GM19099 (cell line): ENCODE measurements around the gene PDCD1LG2.

Experiments used
- POLR2A ChIP-seq: IDR thresholded peaks from 3 replicates; pipeline ENCODE4 v1.6.1; 2011; ENCODE audit warnings: low read depth; ENCODE audit not compliant: insufficient read length; ENCODE audit errors: extremely low read depth

The PDCD1LG2 gene

DNA sequence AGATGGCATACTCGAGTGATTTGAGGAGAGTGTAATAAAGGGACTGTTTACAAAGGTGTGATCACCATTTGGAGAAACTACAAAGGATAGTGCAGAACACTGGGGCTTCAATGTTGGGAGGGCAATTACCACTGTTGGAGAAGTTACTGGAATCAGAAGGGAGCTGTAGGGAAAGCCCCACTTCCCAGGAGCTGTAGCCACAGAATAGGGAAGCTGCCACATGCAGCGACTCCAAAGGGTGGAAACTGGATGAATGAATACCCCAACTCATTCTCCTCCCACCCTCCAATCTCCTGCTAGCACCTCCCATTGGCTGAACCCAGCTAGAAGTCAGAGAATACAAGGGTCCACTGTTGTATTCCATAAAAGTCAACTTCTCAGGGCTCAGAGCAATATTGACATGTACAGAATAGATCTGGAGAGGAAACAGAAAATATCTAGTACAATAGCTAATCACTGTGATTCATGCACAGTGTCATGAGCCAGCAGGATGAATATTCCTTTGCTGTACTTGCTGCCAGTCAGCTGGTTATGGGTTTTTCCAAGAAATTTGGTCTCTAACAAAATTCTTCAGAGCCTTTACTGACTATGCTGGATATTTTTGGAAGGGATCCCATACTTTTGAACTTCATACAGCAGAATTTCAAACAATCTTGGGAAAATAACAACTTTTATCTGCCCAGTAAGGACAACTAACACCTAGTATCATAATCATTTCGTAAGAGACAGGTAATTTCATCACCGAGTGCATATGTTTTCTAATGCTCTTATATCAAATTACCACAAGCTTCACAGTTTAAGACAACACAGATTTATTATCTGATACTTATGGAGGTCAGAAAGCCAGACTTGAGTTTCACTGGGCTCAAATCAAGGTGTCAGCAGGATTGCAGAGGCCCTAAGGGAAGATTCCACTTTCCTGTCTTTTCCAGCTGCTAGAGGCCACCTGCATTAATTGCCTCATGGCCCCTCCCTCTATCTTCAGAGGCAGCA is 39.6 kb downstream of the PDCD1LG2 start:
- TF ChIP-seq POLR2A = no peak

GRCh38 chr9:5551368-5552150 is 41.2 kb downstream of the PDCD1LG2 start:
- TF ChIP-seq POLR2A = no peak

DNA sequence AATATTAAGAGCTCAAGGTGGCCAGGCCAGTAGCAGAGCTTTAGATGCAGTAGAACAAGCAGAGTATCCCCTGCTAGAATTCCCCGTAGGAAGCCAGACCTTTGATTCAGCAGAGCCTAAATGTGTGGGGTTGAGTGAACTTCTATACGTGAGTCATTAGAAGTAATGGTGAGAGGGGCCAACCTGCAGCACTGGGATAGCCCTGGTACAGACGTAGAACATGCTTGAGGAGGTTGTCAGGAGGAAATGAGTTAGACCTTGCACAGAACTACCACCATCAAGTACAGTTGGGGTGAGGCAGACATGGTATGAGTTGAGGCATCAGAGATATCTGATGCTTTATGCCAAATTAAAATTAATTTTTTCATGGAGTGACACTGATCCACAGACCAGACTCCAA is 42.0 kb downstream of the PDCD1LG2 start:
- TF ChIP-seq POLR2A = no peak

DNA sequence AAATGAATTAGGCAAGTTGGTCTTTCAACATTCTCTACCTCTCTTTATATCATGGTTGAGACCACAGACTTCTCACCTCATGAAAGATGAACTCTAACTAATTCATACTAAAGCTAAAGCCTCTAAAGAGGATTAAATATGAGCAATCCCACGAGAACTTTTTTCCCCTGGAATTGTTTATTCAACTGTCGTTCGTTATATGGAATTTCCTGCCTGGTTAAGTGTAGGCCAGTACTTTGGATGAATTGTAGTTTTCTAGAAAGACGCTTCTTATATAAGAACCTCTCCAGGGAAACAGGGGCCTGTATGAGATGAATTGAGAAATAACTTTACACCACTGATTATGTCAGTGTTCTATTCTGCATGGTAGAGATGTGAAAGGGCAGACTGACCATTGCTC is 42.9 kb downstream of the PDCD1LG2 start:
- TF ChIP-seq POLR2A = no peak

- TF ChIP-seq POLR2A = no peak
Measured at GRCh38 chr9:5554254-5554653, 43.9 kb downstream of the PDCD1LG2 start.

DNA sequence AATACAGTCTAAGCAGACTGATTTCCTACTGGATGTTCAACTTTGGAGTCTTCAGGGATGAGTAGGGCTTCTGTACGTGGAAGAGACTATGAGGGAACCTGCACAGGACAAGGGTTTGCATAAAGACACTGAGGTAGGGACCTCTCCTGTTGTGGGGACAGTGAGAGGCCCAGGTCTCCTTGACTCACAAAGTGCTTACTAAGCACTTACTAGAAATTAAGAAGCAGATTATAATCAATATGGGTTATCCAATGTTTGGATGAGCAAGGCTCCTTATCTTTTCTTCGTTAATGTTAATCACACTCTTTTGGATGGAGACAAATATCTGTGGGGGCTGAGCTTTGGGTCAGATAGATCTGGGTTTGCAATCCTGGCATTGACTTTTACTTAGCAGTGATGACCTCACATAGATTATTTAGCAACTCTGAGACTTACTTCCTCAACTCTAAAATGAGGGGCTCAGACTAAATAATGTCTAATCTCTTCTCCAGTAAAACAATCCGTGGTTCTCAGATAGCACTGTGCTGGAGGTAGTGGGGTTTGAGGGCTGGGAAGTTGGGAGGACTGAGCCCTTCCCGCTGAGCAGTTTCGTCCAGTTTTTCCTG is 45.9 kb downstream of the PDCD1LG2 start:
- TF ChIP-seq POLR2A = no peak

GRCh38 chr9:5557606-5558587 is 47.6 kb downstream of the PDCD1LG2 start:
- no peak for TF ChIP-seq POLR2A

GRCh38 chr9:5559659-5560058 is 49.3 kb downstream of the PDCD1LG2 start:
- no peak for TF ChIP-seq POLR2A

DNA sequence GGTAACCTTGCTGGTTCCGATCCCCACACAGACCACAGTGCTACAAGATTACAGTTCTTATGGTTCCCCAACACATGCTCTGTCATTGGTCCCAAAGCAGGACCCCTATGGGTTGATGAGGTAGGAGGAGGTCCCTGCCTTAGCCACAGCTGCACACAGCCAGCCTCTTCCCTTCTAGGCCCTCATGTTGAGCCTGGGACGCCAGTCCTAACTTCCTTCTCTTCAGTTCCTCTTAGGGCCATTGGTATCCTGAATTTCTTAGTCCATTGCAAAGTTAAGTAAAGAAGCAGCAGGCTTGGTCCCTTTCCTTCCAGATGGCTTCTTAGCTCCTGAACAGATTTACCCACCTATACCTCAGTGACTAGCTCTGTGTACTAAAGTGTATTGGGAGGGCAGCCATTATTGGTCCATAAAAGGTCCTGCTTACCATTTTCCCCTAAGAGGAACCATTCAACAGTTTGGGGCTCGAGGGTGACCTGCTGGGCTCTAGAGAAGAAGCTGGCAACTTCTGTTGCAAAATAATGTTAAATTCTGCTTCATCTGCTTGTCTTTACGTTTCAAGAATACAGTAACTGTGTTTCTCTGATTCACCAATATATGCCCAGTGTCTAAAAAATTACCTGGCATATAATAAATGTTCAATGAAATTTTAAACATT is 50.2 kb downstream of the PDCD1LG2 start:
- TF ChIP-seq POLR2A = no peak

DNA sequence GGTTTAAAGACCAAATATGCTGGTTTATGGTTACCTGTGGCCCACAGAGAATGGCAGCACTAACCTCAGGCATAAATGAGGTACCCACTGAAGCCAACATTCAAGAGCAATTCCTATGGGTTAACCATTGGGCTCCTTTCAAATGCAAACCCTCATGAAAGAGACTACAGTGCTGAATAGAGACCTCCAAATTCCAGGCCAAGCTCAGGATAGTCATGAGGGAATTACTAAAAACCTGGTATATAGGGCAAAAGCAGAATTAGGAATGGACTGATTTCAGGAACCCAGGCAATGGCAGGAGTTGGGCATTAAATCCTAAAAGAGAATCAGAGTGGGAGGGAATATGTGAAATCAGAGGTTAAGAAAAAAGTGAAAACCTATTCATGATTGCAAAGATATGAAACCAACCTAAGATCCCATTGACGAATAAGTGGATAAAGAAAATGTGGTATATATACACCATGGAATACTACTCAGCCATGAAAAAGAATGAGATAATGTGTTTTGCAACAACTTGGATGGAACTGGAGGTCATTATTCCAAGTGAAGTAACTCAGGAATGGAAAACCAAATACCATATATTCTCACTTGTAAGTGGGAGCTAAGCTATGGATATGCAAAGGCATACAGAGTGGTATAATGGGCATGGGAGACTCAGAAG is 51.6 kb downstream of the PDCD1LG2 start:
- no peak for TF ChIP-seq POLR2A

DNA sequence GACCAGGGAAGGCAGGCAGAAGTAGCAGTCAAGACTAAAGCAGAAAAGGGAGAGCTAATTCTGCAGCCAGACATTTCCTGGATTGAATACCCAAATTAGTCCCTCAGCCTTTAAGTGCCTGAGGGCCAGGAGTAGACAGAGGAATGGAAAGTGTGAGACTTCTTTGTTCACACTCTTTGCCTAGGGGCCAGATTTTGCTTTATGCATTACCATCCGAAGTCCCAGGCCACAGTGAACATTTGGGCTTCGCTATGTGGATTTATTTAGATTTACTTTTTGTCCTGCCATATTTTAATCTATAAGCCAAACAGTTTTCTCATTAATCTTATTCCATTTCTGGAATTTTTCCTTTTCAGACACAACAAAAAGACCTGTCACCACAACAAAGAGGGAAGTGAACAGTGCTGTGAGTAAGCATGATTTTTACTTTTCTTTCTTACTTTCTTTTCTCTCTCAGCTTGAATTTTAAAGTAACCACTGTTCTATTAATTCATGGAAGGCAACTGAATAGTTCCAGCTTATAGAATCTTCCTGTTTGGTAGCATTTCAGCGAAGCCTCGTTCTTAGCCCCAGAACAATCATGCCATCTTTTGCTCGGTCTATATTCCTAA is 52.6 kb downstream of the PDCD1LG2 start:
- no peak for TF ChIP-seq POLR2A

- TF ChIP-seq POLR2A = no peak
Measured at GRCh38 chr9:5563417-5563815, 53.1 kb downstream of the PDCD1LG2 start.

GRCh38 chr9:5563886-5564285 is 53.6 kb downstream of the PDCD1LG2 start:
- no peak for TF ChIP-seq POLR2A
